Right atrium auricular region (tissue), 2 donors: ENCODE measurements around the gene CSRNP3. TPM values are rescaled to one million over a fixed set of nuclear protein-coding genes. Genes with fewer than 3 reads are reported as not detected.
A peak's percentile ranks its signal among the peaks of the same experiment; 100 is the strongest.

ENCODE experiments used
- DNase-seq: peaks from one replicate; pipeline ENCODE4 v3.0.0-alpha.2; 2019; ENCODE audit warnings: low spot score
- H3K27ac ChIP-seq, 2 donors: fragments of 200-600 bp; sonication (generic); 1 replicate in 1 of 2; 2 replicates in 1 of 2; pipeline ENCODE4 v1.5.1; 2016 to 2019
- H3K27me3 ChIP-seq, 2 donors: fragments of 200-600 bp; sonication (generic); one replicate each; pipeline versions ENCODE4 v1.5.1 to v1.6.0; 2017 to 2019
- H3K36me3 ChIP-seq: fragments of 200-600 bp; sonication (generic); one replicate; pipeline ENCODE4 v1.5.1; 2016
- H3K4me1 ChIP-seq, 2 donors: fragments of 200-600 bp; sonication (generic); one replicate each; pipeline versions ENCODE4 v1.5.1 to v1.6.0; 2017 to 2019
- H3K4me3 ChIP-seq, 2 donors: fragments of 200-600 bp; sonication (generic); 1 replicate in 1 of 2; 2 replicates in 1 of 2; pipeline ENCODE4 v1.5.1; 2017 to 2019; ENCODE audit warnings: mild to moderate bottlenecking in 1 of 2, moderate library complexity in 1 of 2
- H3K9me3 ChIP-seq, 2 donors: fragments of 200-600 bp; sonication (generic); one replicate each; pipeline ENCODE4 v1.5.1; 2019
- CTCF ChIP-seq, 2 donors: fragments of 200-600 bp; sonication (generic); IDR thresholded peaks; one replicate each; pipeline ENCODE4 v1.5.1; 2019; ENCODE audit warnings: antibody characterized with exemption in 2 of 2
- total RNA-seq, 2 donors: library from RNA; depleted of rRNA; stranded (reverse); fragments of >200 nt; gene quantifications; one replicate each; pipeline ENCODE4 v1.1.0, GENCODE V29; 2016

Gene CSRNP3
- total RNA-seq, 2 donors from 2014 or later = 1.3 to 4.5 TPM

- no peak for DNase-seq
- no peak overlapping the region for H3K27ac ChIP-seq
- no peak overlapping the region for H3K4me3 ChIP-seq
- H3K4me1 ChIP-seq = no peaks in the 10 kb centered on the region
- H3K9me3 ChIP-seq = no peaks in the 10 kb centered on the region
- no peaks in the 10 kb centered on the region for H3K36me3 ChIP-seq
- no peak for TF ChIP-seq CTCF (IDR thresholded peaks at IDR 0.05)
- no peaks in the 10 kb centered on the region for H3K27me3 ChIP-seq
Measured at GRCh38 chr2:165594231-165594934, 124.9 kb downstream of the CSRNP3 start.

- Histone ChIP-seq H3K36me3 (no peaks in the 10 kb centered on the region), H3K4me1 (no peaks in the 10 kb centered on the region), H3K27me3 (no peaks in the 10 kb centered on the region), H3K9me3 (no peaks in the 10 kb centered on the region), H3K27ac (no peak overlapping the region), H3K4me3 (no peak overlapping the region)
- TF ChIP-seq CTCF (IDR thresholded peaks at IDR 0.05) = no peak
- no peak for DNase-seq
Measured at GRCh38 chr2:165594935-165595255, 125.4 kb downstream of the CSRNP3 start.

DNA sequence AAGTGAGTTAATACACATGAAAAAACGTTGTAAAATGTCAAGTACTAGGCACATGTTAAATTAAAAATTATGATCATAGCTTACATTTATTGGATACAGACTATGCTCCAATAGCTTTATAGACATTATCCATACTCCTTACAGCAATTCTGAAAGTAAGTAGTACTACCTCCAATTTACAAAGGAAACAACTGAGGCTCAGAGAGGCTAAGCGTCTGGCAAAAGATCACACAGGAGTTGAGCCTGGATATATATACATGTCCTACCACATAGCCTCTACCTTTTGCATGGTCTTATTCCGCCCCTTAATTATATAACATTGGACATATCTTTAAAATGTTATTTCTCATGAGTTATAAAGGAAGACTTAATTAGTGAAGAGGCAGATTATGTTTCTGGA lies 127.3 kb downstream of the CSRNP3 start:
- Histone ChIP-seq H3K4me3 (no peak overlapping the region), H3K4me1 (peaks cover 0 to 4% of the 10 kb centered on the region in 2 donors), H3K27me3 (no peaks in the 10 kb centered on the region), H3K27ac (no peak overlapping the region), H3K9me3 (no peaks in the 10 kb centered on the region), H3K36me3 (no peaks in the 10 kb centered on the region)
- DNase-seq = no peak
- no peak for TF ChIP-seq CTCF (IDR thresholded peaks at IDR 0.05)

GRCh38 chr2:165601065-165601830 lies 131.8 kb downstream of the CSRNP3 start:
- H3K4me3 ChIP-seq = no peak overlapping the region
- H3K27me3 ChIP-seq = no peaks in the 10 kb centered on the region
- no peaks in the 10 kb centered on the region for H3K9me3 ChIP-seq
- TF ChIP-seq CTCF (IDR thresholded peaks at IDR 0.05) = no peak
- no peak overlapping the region for H3K27ac ChIP-seq
- no peak for DNase-seq
- peaks cover 0 to 11% of the 10 kb centered on the region in 2 donors for H3K4me1 ChIP-seq
- no peaks in the 10 kb centered on the region for H3K36me3 ChIP-seq

DNA sequence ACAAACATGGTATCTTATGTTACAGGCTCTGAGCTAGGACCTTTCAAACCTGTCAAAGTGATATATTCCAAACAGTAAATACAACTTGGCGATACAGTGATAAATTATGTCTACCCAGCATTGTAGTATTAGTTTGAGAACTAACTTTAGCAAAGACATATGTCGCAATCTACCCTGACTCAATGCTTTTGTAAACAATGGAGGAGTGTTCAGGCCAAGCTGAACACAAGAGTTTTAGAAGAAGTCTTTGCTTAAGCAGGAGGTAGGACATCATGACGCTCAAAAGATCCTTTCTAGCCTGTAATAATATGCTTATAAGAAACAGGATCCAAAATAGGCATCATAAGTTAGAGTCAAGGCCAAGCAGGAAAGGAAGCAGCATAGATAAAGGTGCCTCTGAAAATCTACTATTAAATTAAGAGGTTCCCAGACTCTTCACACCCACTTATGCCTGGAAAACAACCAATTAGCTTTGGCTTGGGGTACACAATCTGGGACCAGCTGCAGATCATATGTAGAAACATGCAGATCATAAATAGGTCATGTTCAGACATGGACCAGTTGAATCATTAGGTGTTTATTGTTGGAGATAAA lies 132.5 kb downstream of the CSRNP3 start:
- Histone ChIP-seq H3K4me3 (no peak overlapping the region), H3K9me3 (no peaks in the 10 kb centered on the region), H3K27me3 (no peaks in the 10 kb centered on the region), H3K27ac (peak overlapping the region in 1 of 2 donors; percentile 6), H3K36me3 (no peaks in the 10 kb centered on the region), H3K4me1 (peaks cover 0 to 11% of the 10 kb centered on the region in 2 donors)
- TF ChIP-seq CTCF (IDR thresholded peaks at IDR 0.05) = no peak
- DNase-seq = no peak
